Fibroblast of lung (primary cell): ENCODE measurements around the gene XPR1. TPM values are rescaled to one million over a fixed set of nuclear protein-coding genes. Genes with fewer than 3 reads are reported as not detected.

Experiments used
- DNase-seq, 2 donors: peaks; one replicate each; pipeline versions ENCODE4 v3.0.0 to v3.0.0-alpha.2; 2010; ENCODE audit warnings: low read depth in 2 of 2
- H2AFZ ChIP-seq: 2 replicates; pipeline ENCODE4 v1.5.1; 2012; ENCODE audit warnings: low read length, control low read depth, inconsistent platforms
- H3K27ac ChIP-seq: 2 replicates; pipeline ENCODE4 v1.5.1; 2011; ENCODE audit warnings: low read length, control low read depth; ENCODE audit not compliant: insufficient read depth
- H3K27me3 ChIP-seq: 2 replicates; pipeline ENCODE4 v1.5.1; 2011; ENCODE audit warnings: mild to moderate bottlenecking, low read length; ENCODE audit not compliant: control insufficient read depth, insufficient read depth
- H3K36me3 ChIP-seq: 2 replicates; pipeline ENCODE4 v1.5.1; 2011; ENCODE audit warnings: low read length; ENCODE audit not compliant: control insufficient read depth, insufficient read depth
- H3K4me1 ChIP-seq: 2 replicates; pipeline ENCODE4 v1.5.1; 2011; ENCODE audit warnings: low read length; ENCODE audit not compliant: control insufficient read depth, insufficient read depth; ENCODE audit errors: extremely low read depth
- H3K4me2 ChIP-seq: 2 replicates; pipeline ENCODE4 v1.5.1; 2011; ENCODE audit warnings: low read length, control low read depth; ENCODE audit not compliant: insufficient read depth; ENCODE audit errors: extremely low read depth
- H3K4me3 ChIP-seq, 4 experiments: fragments of 200-600 bp in 1 of 4; sonication (generic) in 1 of 4; replicated peaks in 1 of 4; 2 replicates each; pipeline ENCODE4 v1.5.1; 2011 to 2016; ENCODE audit warnings: low read length in 4 of 4, low read depth in 3 of 4, mild to moderate bottlenecking in 3 of 4, control low read depth in 2 of 4, inconsistent platforms in 1 of 4, mixed read lengths in 1 of 4; ENCODE audit not compliant: insufficient read depth in 1 of 4; ENCODE audit errors: control extremely low read depth in 1 of 4
- H3K79me2 ChIP-seq: 2 replicates; pipeline ENCODE4 v1.5.1; 2012; ENCODE audit warnings: mild to moderate bottlenecking, low read length, inconsistent platforms; ENCODE audit not compliant: control insufficient read depth, insufficient read depth
- H3K9ac ChIP-seq: 2 replicates; pipeline ENCODE4 v1.5.1; 2011; ENCODE audit warnings: mild to moderate bottlenecking, low read length, control low read depth; ENCODE audit not compliant: insufficient read depth
- H3K9me3 ChIP-seq: 2 replicates; pipeline ENCODE4 v1.5.1; 2012; ENCODE audit warnings: low read depth, low read length; ENCODE audit not compliant: control insufficient read depth, insufficient read depth
- H4K20me1 ChIP-seq: 2 replicates; pipeline ENCODE4 v1.5.1; 2011; ENCODE audit warnings: low read length; ENCODE audit not compliant: control insufficient read depth, insufficient read depth; ENCODE audit errors: extremely low read depth
- CTCF ChIP-seq, 2 donors: IDR thresholded peaks in 1 of 2; conservative IDR thresholded peaks in 1 of 2; 1 replicate in 1 of 2; 2 replicates in 1 of 2; pipeline ENCODE4 v1.5.1; 2011 to 2012; ENCODE audit warnings: low read length in 2 of 2, control low read depth in 1 of 2, inconsistent platforms in 1 of 2, low read depth in 1 of 2, mild to moderate bottlenecking in 1 of 2
- EZH2 ChIP-seq: IDR thresholded peaks from 2 replicates; pipeline ENCODE4 v1.5.1; 2012; ENCODE audit warnings: low read length, control low read depth, mild to moderate bottlenecking; ENCODE audit errors: missing control alignments
- polyA plus RNA-seq, 2 donors: library from polyadenylated mRNA; depleted of rRNA in 1 of 2; stranded (reverse) in 1 of 2; unstranded in 1 of 2; fragments of >200 nt; gene quantifications; 2 replicates each; pipeline ENCODE4 v1.2.1, GENCODE V29; 2011 to 2012; ENCODE audit warnings: missing spikeins in 1 of 2
- total RNA-seq: library from RNA; depleted of rRNA; stranded (reverse); fragments of >200 nt; gene quantifications from 2 replicates; pipeline ENCODE4 v1.2.1, GENCODE V29; 2014

XPR1 gene
- total and polyA plus RNA-seq, 2 donors (not counting 1 experiment from before 2014, with no cell fraction given): 18.4 to 31.5 TPM

GRCh38 chr1:180930687-180931086, 298.9 kb downstream of the XPR1 start:
- Histone ChIP-seq H3K9ac (no peak overlapping the region), H3K4me2 (no peak overlapping the region), H3K27me3 (no peaks in the 10 kb centered on the region), H3K4me1 (peaks cover 2% of the 10 kb centered on the region), H3K27ac (no peak overlapping the region), H3K79me2 (no peaks in the 10 kb centered on the region), H3K9me3 (no peaks in the 10 kb centered on the region), H3K4me3 (no peak overlapping the region), H2AFZ (no peak overlapping the region), H3K36me3 (no peaks in the 10 kb centered on the region), H4K20me1 (no peaks in the 10 kb centered on the region)
- no peak for DNase-seq
- no peak for TF ChIP-seq EZH2

- Histone ChIP-seq H3K4me3 (no peak overlapping the region), H3K27me3 (no peaks in the 10 kb centered on the region), H3K36me3 (peaks cover 1% of the 10 kb centered on the region), H4K20me1 (no peaks in the 10 kb centered on the region), H3K27ac (no peak overlapping the region), H3K9me3 (no peaks in the 10 kb centered on the region), H3K4me2 (no peak overlapping the region), H3K4me1 (no peaks in the 10 kb centered on the region), H3K9ac (no peak overlapping the region), H2AFZ (no peak overlapping the region), H3K79me2 (no peaks in the 10 kb centered on the region)
- TF ChIP-seq CTCF (conservative IDR thresholded peaks at IDR 0.05 in 1 of 2, IDR thresholded peaks at IDR 0.05 in 1 of 2; ENCODE audit: low read depth in 1 of 2, low read length in 2 of 2): no peak
- TF ChIP-seq EZH2: no peak
- DNase-seq: no peak
Observed at GRCh38 chr1:180931529-180931928, 299.7 kb downstream of the XPR1 start.

- H3K4me1 ChIP-seq: no peaks in the 10 kb centered on the region
Observed at GRCh38 chr1:180932378-180932777, 300.6 kb downstream of the XPR1 start.

More at GRCh38 chr1:180932378-180932777, 300.6 kb downstream of the XPR1 start:
- H3K9ac ChIP-seq: no peak overlapping the region
- H3K4me3 ChIP-seq: no peak overlapping the region
- no peaks in the 10 kb centered on the region for H3K79me2 ChIP-seq
- no peak for DNase-seq
- H3K27me3 ChIP-seq: no peaks in the 10 kb centered on the region
- peaks cover 1% of the 10 kb centered on the region for H3K36me3 ChIP-seq
- no peaks in the 10 kb centered on the region for H4K20me1 ChIP-seq
- no peaks in the 10 kb centered on the region for H3K9me3 ChIP-seq
- no peak overlapping the region for H3K27ac ChIP-seq
- TF ChIP-seq EZH2 (no peak), CTCF (conservative IDR thresholded peaks at IDR 0.05 in 1 of 2, IDR thresholded peaks at IDR 0.05 in 1 of 2; ENCODE audit: low read depth in 1 of 2, low read length in 2 of 2) (no peak)
- no peak overlapping the region for H2AFZ ChIP-seq
- H3K4me2 ChIP-seq: no peak overlapping the region
